PC-3 (cell line): Measurements from ENCODE around the gene EGFLAM. TPM values are rescaled to one million over a fixed set of nuclear protein-coding genes. Genes with fewer than 3 reads are reported as not detected.

Experiments
- ATAC-seq: fragments of 200-7000 bp; cut with Tn5 transposase; 2 replicates; pipeline ENCODE4 v1.9.1; 2020; ENCODE audit warnings: mild to moderate bottlenecking, moderate library complexity
- BruUV-seq: library from RNA; stranded (reverse); fragments of 400-500 nt; replicated peaks from 2 replicates; lab custom pipeline; 2021; lab: Mats Ljungman, UMichigan
- CTCF ChIA-PET: fragments of 300-600 bp; sonication (Branson Sonifier 250); formaldehyde crosslinking; loops from one replicate; lab custom pipeline; 2022; ENCODE audit warnings: antibody characterized with exemption; lab: Charles Lee
- POLR2A ChIA-PET: fragments of 300-600 bp; sonication (Branson Sonifier 250); formaldehyde crosslinking; loops from one replicate; lab custom pipeline; 2022; ENCODE audit warnings: antibody characterized with exemption; ENCODE audit not compliant: unreplicated experiment; lab: Charles Lee
- DNase-seq: peaks from one replicate; pipeline ENCODE4 v3.0.0-alpha.2; 2015
- H2AFZ ChIP-seq: fragments of 300-600 bp; sonication (generic); 2 replicates; pipeline ENCODE4 v1.6.0; 2016; ENCODE audit warnings: antibody characterized with exemption, low read length
- H3F3A ChIP-seq: fragments of 300-600 bp; sonication (generic); one replicate; pipeline ENCODE4 v1.6.0; 2017; ENCODE audit warnings: antibody characterized with exemption, low read length, control low read depth, mild to moderate bottlenecking; ENCODE audit not compliant: unreplicated experiment
- H3K27ac ChIP-seq: fragments of 300-600 bp; sonication (generic); 2 replicates; pipeline ENCODE4 v1.5.1; 2016; ENCODE audit warnings: mild to moderate bottlenecking, low read length
- H3K27me3 ChIP-seq: fragments of 300-600 bp; sonication (generic); 2 replicates; pipeline ENCODE4 v1.6.1; 2016; ENCODE audit warnings: low read length, mixed read lengths
- H3K36me3 ChIP-seq: fragments of 300-600 bp; sonication (generic); 2 replicates; pipeline ENCODE4 v1.6.1; 2016; ENCODE audit warnings: low read depth, mixed run types, low read length, mixed read lengths
- H3K4me1 ChIP-seq: fragments of 300-600 bp; sonication (generic); 2 replicates; pipeline ENCODE4 v1.5.1; 2016; ENCODE audit warnings: low read length; ENCODE audit not compliant: insufficient read depth
- H3K4me2 ChIP-seq: fragments of 300-600 bp; sonication (generic); 2 replicates; pipeline ENCODE4 v1.6.0; 2016; ENCODE audit warnings: low read length
- H3K4me3 ChIP-seq: fragments of 300-600 bp; sonication (generic); 2 replicates; pipeline ENCODE4 v1.5.1; 2016; ENCODE audit warnings: mild to moderate bottlenecking, low read length, mixed read lengths
- H3K79me2 ChIP-seq: fragments of 300-600 bp; sonication (generic); 2 replicates; pipeline ENCODE4 v1.6.1; 2017; ENCODE audit warnings: low read length, mixed read lengths
- H3K9ac ChIP-seq: fragments of 300-600 bp; sonication (generic); 2 replicates; pipeline ENCODE4 v1.6.0; 2016; ENCODE audit warnings: mild to moderate bottlenecking, low read length
- H3K9me2 ChIP-seq: fragments of 300-600 bp; sonication (generic); replicated peaks from 2 replicates; pipeline ENCODE4 v1.6.1; 2016; ENCODE audit warnings: mixed run types, low read length, mixed read lengths
- H3K9me3 ChIP-seq: fragments of 300-600 bp; sonication (generic); 2 replicates; pipeline ENCODE4 v1.6.1; 2016; ENCODE audit warnings: low read length, mixed read lengths
- H4K20me1 ChIP-seq: fragments of 300-600 bp; sonication (generic); 2 replicates; pipeline ENCODE4 v1.6.1; 2016; ENCODE audit warnings: low read length, mixed read lengths
- EZH2 ChIP-seq: fragments of 300-600 bp; sonication (generic); IDR thresholded peaks from one replicate; pipeline ENCODE4 v1.6.1; 2017; ENCODE audit warnings: antibody characterized with exemption, mild to moderate bottlenecking, low read length; ENCODE audit not compliant: unreplicated experiment
- EZH2phosphoT487 ChIP-seq: fragments of 300-600 bp; sonication (generic); IDR thresholded peaks from 2 replicates; pipeline ENCODE4 v1.6.1; 2018; ENCODE audit warnings: mild to moderate bottlenecking, antibody characterized with exemption, low read length, borderline replicate concordance
- intact Hi-C: fragments of 100-400 bp; cut with micrococcal nuclease; formaldehyde crosslinking; loops from 2 replicates; pipeline ENCODE4 v1.9.0; 2023
- total RNA-seq: library from RNA; depleted of rRNA; stranded (reverse); fragments of >200 nt; gene quantifications from 2 replicates; pipeline ENCODE4 v1.2.3, GENCODE V29; 2014
- TF ChIP-seq, protein P1 (sequence below): fragments of 300-600 bp; sonication (generic); conservative IDR thresholded peaks from 2 replicates; pipeline ENCODE4 v1.5.1; 2017; ENCODE audit warnings: antibody characterized with exemption, low read depth, mild to moderate bottlenecking, low read length

EGFLAM gene
- total RNA-seq, 1 experiment from 2014 or later, result not detected

DNA sequence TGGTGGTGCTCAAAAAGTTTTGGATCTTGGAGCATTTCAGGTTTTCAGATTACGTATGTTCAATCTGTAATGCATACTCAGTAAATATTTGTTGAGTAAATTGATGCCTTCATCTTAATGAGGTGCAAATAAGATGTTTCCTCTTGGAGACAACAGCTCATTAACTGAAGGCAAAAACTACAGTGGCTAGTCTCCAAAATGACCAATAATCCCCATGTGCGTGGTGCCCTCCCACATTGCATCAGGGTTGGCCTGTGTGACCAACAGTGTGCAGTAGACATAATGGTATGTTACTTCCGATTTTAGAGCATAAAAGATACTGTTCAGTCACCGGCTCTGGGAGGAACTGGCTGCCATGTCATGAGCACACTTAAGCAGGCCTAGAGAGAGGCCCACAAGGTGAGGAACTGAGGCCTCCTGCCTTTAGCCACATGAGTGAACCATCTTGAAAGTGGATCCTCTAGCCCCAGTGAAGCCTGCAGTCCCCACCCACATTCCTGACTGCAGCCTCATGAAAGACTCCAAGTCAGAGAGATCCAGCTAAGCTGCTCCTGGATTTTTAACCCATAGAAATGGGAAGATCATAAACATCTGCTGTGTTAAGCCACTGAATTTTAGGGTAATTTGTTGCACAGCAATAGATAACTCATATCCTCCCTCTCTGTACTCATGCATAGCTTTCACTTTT is 242.4 kb downstream of the EGFLAM start:
- H2AFZ ChIP-seq, result peak overlapping the region; percentile 36
- H3K4me1 ChIP-seq, result peaks cover 7% of the 10 kb centered on the region
- peak; percentile 62 for DNase-seq
- no peak overlapping the region for H3K27ac ChIP-seq
- no peaks in the 10 kb centered on the region for H3K36me3 ChIP-seq
- H3K9ac ChIP-seq, result no peak overlapping the region
- ATAC-seq, result peak; percentile 79
- no peak for TF ChIP-seq EZH2
- no peak for TF ChIP-seq EZH2phosphoT487
- TF ChIP-seq, protein P1, sequence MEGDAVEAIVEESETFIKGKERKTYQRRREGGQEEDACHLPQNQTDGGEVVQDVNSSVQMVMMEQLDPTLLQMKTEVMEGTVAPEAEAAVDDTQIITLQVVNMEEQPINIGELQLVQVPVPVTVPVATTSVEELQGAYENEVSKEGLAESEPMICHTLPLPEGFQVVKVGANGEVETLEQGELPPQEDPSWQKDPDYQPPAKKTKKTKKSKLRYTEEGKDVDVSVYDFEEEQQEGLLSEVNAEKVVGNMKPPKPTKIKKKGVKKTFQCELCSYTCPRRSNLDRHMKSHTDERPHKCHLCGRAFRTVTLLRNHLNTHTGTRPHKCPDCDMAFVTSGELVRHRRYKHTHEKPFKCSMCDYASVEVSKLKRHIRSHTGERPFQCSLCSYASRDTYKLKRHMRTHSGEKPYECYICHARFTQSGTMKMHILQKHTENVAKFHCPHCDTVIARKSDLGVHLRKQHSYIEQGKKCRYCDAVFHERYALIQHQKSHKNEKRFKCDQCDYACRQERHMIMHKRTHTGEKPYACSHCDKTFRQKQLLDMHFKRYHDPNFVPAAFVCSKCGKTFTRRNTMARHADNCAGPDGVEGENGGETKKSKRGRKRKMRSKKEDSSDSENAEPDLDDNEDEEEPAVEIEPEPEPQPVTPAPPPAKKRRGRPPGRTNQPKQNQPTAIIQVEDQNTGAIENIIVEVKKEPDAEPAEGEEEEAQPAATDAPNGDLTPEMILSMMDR, result no peak
- no peaks in the 10 kb centered on the region for H3K79me2 ChIP-seq
- no peaks in the 10 kb centered on the region for H3F3A ChIP-seq
- H3K4me2 ChIP-seq, result no peak overlapping the region
- H3K27me3 ChIP-seq, result no peaks in the 10 kb centered on the region
- BruUV-seq, result no TSS peak
- no peak overlapping the region for H3K4me3 ChIP-seq
- H3K9me2 ChIP-seq, result no peaks in the 10 kb centered on the region
- H4K20me1 ChIP-seq, result no peaks in the 10 kb centered on the region
- POLR2A ChIA-PET, result no interaction called here
- intact Hi-C loops, result no loop called here
- no peaks in the 10 kb centered on the region for H3K9me3 ChIP-seq
- CTCF ChIA-PET, result no interaction called here

DNA sequence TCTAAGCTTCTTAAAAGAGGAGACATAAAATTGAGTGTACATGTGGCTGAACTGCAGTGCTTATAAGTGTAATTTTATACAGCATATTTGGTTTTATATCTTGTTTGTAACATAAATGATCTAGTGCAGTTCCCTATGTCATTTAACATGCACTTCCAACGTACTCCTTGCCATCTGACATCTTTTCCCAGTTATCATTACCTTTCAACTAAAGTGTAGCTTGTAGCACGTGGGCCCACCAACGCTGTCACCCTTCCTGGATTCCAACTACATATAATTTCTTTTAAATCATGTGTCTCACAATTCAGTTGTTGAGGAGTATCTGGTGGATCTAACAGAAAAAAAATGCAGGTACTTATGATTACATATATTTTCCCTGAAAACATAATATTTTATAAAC is 247.9 kb downstream of the EGFLAM start:
- TF ChIP-seq EZH2phosphoT487 (no peak), EZH2 (no peak)
- TF ChIP-seq, protein P1, result no peak
- POLR2A ChIA-PET, result no interaction called here
- no peak overlapping the region for H2AFZ ChIP-seq
- H3K4me2 ChIP-seq, result no peak overlapping the region
- intact Hi-C loops, result no loop called here
- H3K9me2 ChIP-seq, result no peaks in the 10 kb centered on the region
- CTCF ChIA-PET, result no interaction called here
- no peaks in the 10 kb centered on the region for H3K79me2 ChIP-seq
- BruUV-seq, result no TSS peak
- no peak overlapping the region for H3K9ac ChIP-seq
- H3K4me3 ChIP-seq, result no peak overlapping the region
- no peaks in the 10 kb centered on the region for H3K36me3 ChIP-seq
- H4K20me1 ChIP-seq, result no peaks in the 10 kb centered on the region
- H3K27ac ChIP-seq, result no peak overlapping the region
- H3F3A ChIP-seq, result no peaks in the 10 kb centered on the region
- H3K9me3 ChIP-seq, result no peaks in the 10 kb centered on the region
- peaks cover 12% of the 10 kb centered on the region for H3K4me1 ChIP-seq
- DNase-seq (no peak), ATAC-seq (no peak)
- no peaks in the 10 kb centered on the region for H3K27me3 ChIP-seq

DNA sequence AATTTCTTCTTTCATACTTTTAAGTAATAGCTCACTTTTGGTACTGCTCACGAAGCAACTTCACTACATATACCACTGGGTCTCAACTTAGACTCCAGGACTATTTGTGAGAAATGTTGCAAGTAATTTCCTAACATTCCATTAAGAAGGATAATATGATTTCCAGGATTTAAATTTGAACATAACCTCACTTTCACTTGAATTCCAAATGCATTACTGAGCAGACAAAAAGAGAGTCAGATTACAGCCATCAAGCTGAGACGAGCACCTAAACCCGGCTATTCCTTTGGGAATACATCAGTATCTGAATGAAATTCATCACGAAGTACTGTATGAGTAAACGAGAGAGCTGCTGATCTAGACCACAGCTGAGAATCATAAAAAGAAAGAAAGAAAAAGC is 250.8 kb downstream of the EGFLAM start:
- Histone ChIP-seq H3K9me3 (no peaks in the 10 kb centered on the region), H3F3A (no peaks in the 10 kb centered on the region), H3K9me2 (no peaks in the 10 kb centered on the region), H3K4me3 (peak overlapping the region; percentile 29; the same call in 1 of the 2 replicates), H3K4me1 (peaks cover 12% of the 10 kb centered on the region), H3K36me3 (no peaks in the 10 kb centered on the region; the same call in 1 of the 2 replicates), H3K4me2 (peak overlapping the region; percentile 60), H3K79me2 (no peaks in the 10 kb centered on the region), H3K27ac (no peak overlapping the region), H2AFZ (peak overlapping the region; percentile 10; the same call in 1 of the 2 replicates), H4K20me1 (no peaks in the 10 kb centered on the region), H3K27me3 (no peaks in the 10 kb centered on the region), H3K9ac (no peak overlapping the region)
- intact Hi-C loops, result no loop called here
- DNase-seq, result peak; percentile 73
- POLR2A ChIA-PET, result interaction anchor here (0.6 to 1.1 kb wide), 2 partner anchors 67 to 155 kb away, joined by 3 to 4 read pairs; no protein-coding TSS in a partner anchor
- BruUV-seq, result no TSS peak
- TF ChIP-seq EZH2phosphoT487 (no peak), EZH2 (no peak)
- TF ChIP-seq, protein P1, result no peak
- peak; percentile 97 for ATAC-seq
- CTCF ChIA-PET, result interaction anchor here (0.7 to 1.2 kb wide), 3 partner anchors 30 to 67 kb away, joined by 4 to 9 read pairs (median 4); no protein-coding TSS in a partner anchor
